Measurements from ENCODE around the gene YIPF2.

Gene YIPF2

GRCh38 chr19:10963865-10964264 is 35.4 kb upstream of the YIPF2 start:
- Histone ChIP-seq H3K4me3 (ENCODE audit: low read depth in 1 of 2, low read length in 2 of 2) (0 out of 4 replicates have a peak overlapping the region, but pooled peaks of 1 of the 2 experiments have one; percentile 29), H3K4me1 (ENCODE audit: insufficient read depth, low read length) (peaks cover 57% of the 10 kb centered on the region), H3K9me3 (ENCODE audit: insufficient read depth, low read length, severe bottlenecking) (no peaks in the 10 kb centered on the region), H3K27ac (ENCODE audit: low read length) (no peak overlapping the region; the same call in 1 of the 2 replicates), H3K36me3 (ENCODE audit: insufficient read depth, low read length) (peaks cover 7% of the 10 kb centered on the region; the same call in 1 of the 2 replicates), H3K27me3 (ENCODE audit: insufficient read depth, low read length, poor library complexity) (no peaks in the 10 kb centered on the region), H3K79me2 (ENCODE audit: insufficient read depth, low read length) (peaks cover 88% of the 10 kb centered on the region), H4K20me1 (ENCODE audit: insufficient read depth, low read length) (peaks cover 56% of the 10 kb centered on the region), H2AFZ (ENCODE audit: low read depth, low read length) (no peak overlapping the region), H3K4me2 (ENCODE audit: insufficient read depth, low read length) (peak overlapping the region; percentile 90; the same call in 1 of the 2 replicates), H3K9ac (ENCODE audit: low read depth, low read length) (no peak overlapping the region)
- DNase-seq, result no peak
- TF ChIP-seq EZH2 (IDR thresholded peaks at IDR 0.05; ENCODE audit: borderline replicate concordance, low read depth, low read length, severe bottlenecking), result no peak
- TF ChIP-seq CTCF (IDR thresholded peaks at IDR 0.05; ENCODE audit: borderline replicate concordance, extremely low read depth, low read length, poor library complexity, severe bottlenecking), result no peak
- ATAC-seq (ENCODE audit: insufficient read depth, low read depth), result no peak

GRCh38 chr19:10962863-10963262 is 34.4 kb upstream of the YIPF2 start:
- Histone ChIP-seq H3K4me2 (ENCODE audit: insufficient read depth, low read length) (peak overlapping the region; percentile 90), H2AFZ (ENCODE audit: low read depth, low read length) (no peak overlapping the region), H3K27ac (ENCODE audit: low read length) (peak overlapping the region; percentile 47; the same call in 1 of the 2 replicates), H3K36me3 (ENCODE audit: insufficient read depth, low read length) (peaks cover 4% of the 10 kb centered on the region; the same call in 1 of the 2 replicates), H3K9me3 (ENCODE audit: insufficient read depth, low read length, severe bottlenecking) (no peaks in the 10 kb centered on the region), H3K27me3 (ENCODE audit: insufficient read depth, low read length, poor library complexity) (no peaks in the 10 kb centered on the region), H3K4me1 (ENCODE audit: insufficient read depth, low read length) (peaks cover 50% of the 10 kb centered on the region), H3K9ac (ENCODE audit: low read depth, low read length) (peak overlapping the region; percentile 98), H3K79me2 (ENCODE audit: insufficient read depth, low read length) (peaks cover 78% of the 10 kb centered on the region), H4K20me1 (ENCODE audit: insufficient read depth, low read length) (peaks cover 46% of the 10 kb centered on the region), H3K4me3 (ENCODE audit: low read depth in 1 of 2, low read length in 2 of 2) (peak overlapping the region in 1 of 2 experiments; percentile 85; a peak in 3 of 4 replicates)
- no peak for DNase-seq
- no peak for ATAC-seq (ENCODE audit: insufficient read depth, low read depth)
- TF ChIP-seq CTCF (IDR thresholded peaks at IDR 0.05; ENCODE audit: borderline replicate concordance, extremely low read depth, low read length, poor library complexity, severe bottlenecking) (no peak), EZH2 (IDR thresholded peaks at IDR 0.05; ENCODE audit: borderline replicate concordance, low read depth, low read length, severe bottlenecking) (no peak)

- no peak for TF ChIP-seq CTCF (IDR thresholded peaks at IDR 0.05; ENCODE audit: borderline replicate concordance, extremely low read depth, low read length, poor library complexity, severe bottlenecking)
- no peak for TF ChIP-seq EZH2 (IDR thresholded peaks at IDR 0.05; ENCODE audit: borderline replicate concordance, low read depth, low read length, severe bottlenecking)
Observed at GRCh38 chr19:10961073-10961860, 32.8 kb upstream of the YIPF2 start.

More at GRCh38 chr19:10961073-10961860, 32.8 kb upstream of the YIPF2 start:
- DNase-seq, result no peak
- Histone ChIP-seq H3K79me2 (ENCODE audit: insufficient read depth, low read length) (peaks cover 62% of the 10 kb centered on the region), H3K27me3 (ENCODE audit: insufficient read depth, low read length, poor library complexity) (no peaks in the 10 kb centered on the region), H2AFZ (ENCODE audit: low read depth, low read length) (peak overlapping the region; percentile 89), H3K9ac (ENCODE audit: low read depth, low read length) (peak overlapping the region; percentile 98), H4K20me1 (ENCODE audit: insufficient read depth, low read length) (peaks cover 36% of the 10 kb centered on the region), H3K4me1 (ENCODE audit: insufficient read depth, low read length) (peaks cover 46% of the 10 kb centered on the region), H3K9me3 (ENCODE audit: insufficient read depth, low read length, severe bottlenecking) (no peaks in the 10 kb centered on the region), H3K4me3 (ENCODE audit: low read depth in 1 of 2, low read length in 2 of 2) (peak overlapping the region; percentile 85 to 94), H3K4me2 (ENCODE audit: insufficient read depth, low read length) (peak overlapping the region; percentile 90), H3K36me3 (ENCODE audit: insufficient read depth, low read length) (peaks cover 4% of the 10 kb centered on the region; the same call in 1 of the 2 replicates), H3K27ac (ENCODE audit: low read length) (peak overlapping the region; percentile 83)
- peak; percentile 44 for ATAC-seq (ENCODE audit: insufficient read depth, low read depth)
